HepG2 (cell line): ENCODE data around the gene ALDH1A2. TPM values are rescaled to one million over a fixed set of nuclear protein-coding genes. Genes with fewer than 3 reads are reported as not detected.

Source experiments
- ATAC-seq: fragments of 200-7000 bp; cut with Tn5 transposase; 3 replicates; pipeline ENCODE4 v1.9.1; 2020; ENCODE audit warnings: mild to moderate bottlenecking, moderate library complexity
- BruUV-seq: library from RNA; stranded (reverse); fragments of 400-500 nt; replicated peaks from 2 replicates; lab custom pipeline; 2021; lab: Mats Ljungman, UMichigan
- CTCF ChIA-PET: fragments of 300-600 bp; formaldehyde crosslinking; extraction: SDS; loops from one replicate; lab custom pipeline; 2021; ENCODE audit warnings: low total read pairs, inconsistent platforms, low intra/inter-chr PET ratio; lab: Yijun Ruan, JAX
- POLR2A ChIA-PET: fragments of 350-600 bp; sonication (Branson Sonifier 250); formaldehyde crosslinking; loops from one replicate; lab custom pipeline; 2020; ENCODE audit warnings: antibody characterized with exemption, inconsistent platforms; lab: Yijun Ruan, JAX
- DNase-seq: peaks from one replicate; pipeline ENCODE4 v3.0.0-alpha.2; 2015; ENCODE audit warnings: low spot score
- FAIRE-seq: peaks from 3 replicates; lab custom pipeline; 2011; peaks lifted over from hg19 to GRCh38; lab: Jason Lieb, UNC
- H2AFZ ChIP-seq: one replicate; pipeline ENCODE4 v1.6.1; 2011; ENCODE audit warnings: low read length, inconsistent platforms
- H3K27ac ChIP-seq: fragments of 300-600 bp; 3 replicates; pipeline ENCODE4 v1.8.0; 2011; ENCODE audit warnings: mixed run types, mild to moderate bottlenecking, mixed read lengths, low read length, inconsistent platforms; ENCODE audit not compliant: insufficient read depth; ENCODE audit errors: extremely low read length
- H3K27me3 ChIP-seq, 2 experiments: fragments of 200-600 bp in 1 of 2; 2 replicates in 1 of 2; 3 replicates in 1 of 2; pipeline versions ENCODE4 v1.6.0 to v1.8.0; 2011; ENCODE audit warnings: low read length in 2 of 2, mild to moderate bottlenecking in 2 of 2, moderate library complexity in 2 of 2, inconsistent platforms in 1 of 2; ENCODE audit not compliant: insufficient read depth in 2 of 2, control insufficient read depth in 1 of 2
- H3K36me3 ChIP-seq, 2 experiments: fragments of 200-600 bp in 1 of 2; replicated peaks in 1 of 2; 2 replicates in 1 of 2; 3 replicates in 1 of 2; pipeline versions ENCODE4 v1.5.1 to v1.8.0; 2011; ENCODE audit warnings: low read length in 2 of 2, inconsistent platforms in 1 of 2; ENCODE audit not compliant: insufficient read depth in 2 of 2, control insufficient read depth in 1 of 2
- H3K4me1 ChIP-seq: 2 replicates; pipeline ENCODE4 v1.5.1; 2012; ENCODE audit warnings: low read length, inconsistent platforms; ENCODE audit not compliant: insufficient read depth
- H3K4me2 ChIP-seq: 2 replicates; pipeline ENCODE4 v1.6.0; 2011; ENCODE audit warnings: low read depth, low read length, inconsistent platforms
- H3K4me3 ChIP-seq, 3 experiments: fragments of 200-600 bp in 1 of 3; sonication (generic), shearing (Covaris generic) in 1 of 3; replicated peaks in 1 of 3; 2 replicates each; pipeline ENCODE4 v1.5.1; 2011 to 2016; ENCODE audit warnings: low read length in 3 of 3, inconsistent platforms in 2 of 3, low read depth in 2 of 3, mild to moderate bottlenecking in 2 of 3, control low read depth in 1 of 3, mixed read lengths in 1 of 3; ENCODE audit not compliant: insufficient read depth in 1 of 3
- H3K79me2 ChIP-seq: one replicate; pipeline ENCODE4 v1.6.1; 2011; ENCODE audit warnings: low read length, inconsistent platforms; ENCODE audit not compliant: insufficient read depth
- H3K9ac ChIP-seq: 2 replicates; pipeline ENCODE4 v1.6.0; 2011; ENCODE audit warnings: mild to moderate bottlenecking, low read depth, low read length, inconsistent platforms; ENCODE audit not compliant: insufficient read depth
- H3K9me3 ChIP-seq: 2 replicates; pipeline ENCODE4 v1.5.1; 2012; ENCODE audit warnings: mild to moderate bottlenecking, low read length
- H4K20me1 ChIP-seq: 2 replicates; pipeline ENCODE4 v1.6.0; 2011; ENCODE audit warnings: inconsistent platforms, mild to moderate bottlenecking, low read length, moderate library complexity; ENCODE audit not compliant: insufficient read depth
- ATF6 ChIP-seq: sonication (generic); formaldehyde crosslinking; conservative IDR thresholded peaks from 2 replicates; pipeline ENCODE4 v1.4.0; 2020; ENCODE audit warnings: missing genetic modification reagents
- ELF4 ChIP-seq: sonication (generic); formaldehyde crosslinking; IDR thresholded peaks from 2 replicates; pipeline ENCODE4 v1.5.0; 2020; ENCODE audit warnings: missing genetic modification reagents, mild to moderate bottlenecking, moderate library complexity, borderline replicate concordance
- IRF1 ChIP-seq: sonication (generic); formaldehyde crosslinking; IDR thresholded peaks from 2 replicates; pipeline ENCODE4 v1.4.0; 2020; ENCODE audit warnings: low read depth, mild to moderate bottlenecking, missing genetic modification reagents
- JUN ChIP-seq: sonication (generic); formaldehyde crosslinking; IDR thresholded peaks from 2 replicates; pipeline ENCODE4 v1.4.0; 2020; ENCODE audit warnings: mild to moderate bottlenecking, missing genetic modification reagents
- MAFF ChIP-seq: IDR thresholded peaks from 2 replicates; pipeline ENCODE4 v1.6.1; 2011; ENCODE audit warnings: low read depth, low read length, improper control_type of control experiment
- MAFK ChIP-seq, 2 experiments: IDR thresholded peaks in 1 of 2; conservative IDR thresholded peaks in 1 of 2; 2 replicates each; pipeline ENCODE4 v1.6.1; 2011; ENCODE audit warnings: improper control_type of control experiment in 2 of 2, low read length in 2 of 2
- MEF2D ChIP-seq: sonication (generic); formaldehyde crosslinking; IDR thresholded peaks from 2 replicates; pipeline ENCODE4 v1.5.1; 2020; ENCODE audit warnings: mild to moderate bottlenecking, missing genetic modification reagents
- TARDBP ChIP-seq: sonication (generic); formaldehyde crosslinking; IDR thresholded peaks from 2 replicates; pipeline ENCODE4 v1.8.0; 2022; ENCODE audit warnings: mild to moderate bottlenecking, missing genetic modification reagents
- ZNF354B ChIP-seq: sonication (generic); formaldehyde crosslinking; IDR thresholded peaks from 2 replicates; pipeline ENCODE4 v1.8.0; 2022; ENCODE audit warnings: mild to moderate bottlenecking, missing genetic modification reagents
- ZNF660 ChIP-seq: sonication (generic); formaldehyde crosslinking; IDR thresholded peaks from 2 replicates; pipeline ENCODE4 v1.5.1; 2020; ENCODE audit warnings: mild to moderate bottlenecking, low read depth, missing genetic modification reagents, borderline replicate concordance
- WGBS: methylation state at CpG from one replicate; pipeline ENCODE4 v1.1.6; 2017; ENCODE audit warnings: low lambda C conversion rate; 5-methylcytosine and 5-hydroxymethylcytosine counted together
- in situ Hi-C: cut with HindIII; loops from 2 replicates; pipeline ENCODE4 v1.10.0; 2017; ENCODE audit warnings: low pct_unique_long_range_greater_than_20kb; ENCODE audit not compliant: extremely low pct_ligation_motif_present
- intact Hi-C: fragments of 100-400 bp; cut with micrococcal nuclease; formaldehyde crosslinking; loops from one replicate; pipeline ENCODE4 v1.10.0; 2022; ENCODE audit not compliant: unreplicated experiment
- polyA plus RNA-seq, 8 experiments: library from polyadenylated mRNA; depleted of rRNA in 3 of 8; stranded (reverse) in 7 of 8; unstranded in 1 of 8; fragments of >200 nt; fragmentation: Illumina TruSeq in 4 of 8; extraction: Trizol in 4 of 8; gene quantifications; 2 replicates each; pipeline versions ENCODE4 v1.2.1 to v1.2.3, GENCODE V29; 2011 to 2016; ENCODE audit warnings: low read depth in 4 of 8, missing spikeins in 1 of 8, mixed read lengths in 1 of 8; ENCODE audit not compliant: insufficient read depth in 1 of 8
- total RNA-seq, 5 experiments: library from RNA; depleted of rRNA; stranded (reverse); fragments of >200 nt; fragmentation: Illumina TruSeq; extraction: Trizol; gene quantifications; 2 replicates each; pipeline ENCODE4 v1.2.3, GENCODE V29; 2016; ENCODE audit warnings: low read depth in 1 of 5

The ALDH1A2 gene
- total and polyA plus RNA-seq, 2 of the 13 experiments (the other 11 are each of a cell fraction or from before 2014, with no cell fraction given) = 0.64 to 0.90 TPM

- no peak for DNase-seq
- Histone ChIP-seq H3K27me3 (peaks cover 0 to 7% of the 10 kb centered on the region in 2 experiments; a peak in 1 of 5 replicates), H3K36me3 (no peaks in the 10 kb centered on the region), H3K79me2 (no peaks in the 10 kb centered on the region), H3K9me3 (no peaks in the 10 kb centered on the region), H3K27ac (no peak overlapping the region), H3K4me1 (no peaks in the 10 kb centered on the region), H3K4me2 (no peak overlapping the region), H2AFZ (no peak overlapping the region), H4K20me1 (no peaks in the 10 kb centered on the region), H3K9ac (no peak overlapping the region), H3K4me3 (no peak overlapping the region)
- FAIRE-seq = no peak
- no TSS peak for BruUV-seq
- ATAC-seq = no peak
- intact Hi-C loops = no loop called here
- WGBS = 9% methylated on average over 4 of the region's 4 CpGs
- POLR2A ChIA-PET = no interaction called here
- in situ Hi-C loops = no loop called here
- 0 out of 2 replicates have a peak, but pooled peaks have one; percentile 38 for TF ChIP-seq MAFF
- TF ChIP-seq ZNF354B (CRISPR knock-in tag) = no peak
- TF ChIP-seq MAFK (conservative IDR thresholded peaks at IDR 0.05 in 1 of 2, IDR thresholded peaks at IDR 0.05 in 1 of 2; ENCODE audit: low read length in 2 of 2) = peak; percentile 28 to 57; a peak in 2 of 4 replicates
- no peak for TF ChIP-seq TARDBP
- CTCF ChIA-PET = no interaction called here
Measured at GRCh38 chr15:58053315-58054153, 12.0 kb downstream of the ALDH1A2 start.

- Histone ChIP-seq H3K27me3 (peaks cover 0 to 7% of the 10 kb centered on the region in 2 experiments; a peak in 1 of 5 replicates), H2AFZ (no peak overlapping the region), H4K20me1 (no peaks in the 10 kb centered on the region), H3K27ac (no peak overlapping the region), H3K79me2 (no peaks in the 10 kb centered on the region), H3K36me3 (no peaks in the 10 kb centered on the region), H3K4me2 (no peak overlapping the region), H3K4me3 (no peak overlapping the region), H3K4me1 (no peaks in the 10 kb centered on the region), H3K9me3 (no peaks in the 10 kb centered on the region), H3K9ac (no peak overlapping the region)
- POLR2A ChIA-PET = no interaction called here
- 50% methylated on average over 5 of the region's 5 CpGs for WGBS
- no peak for DNase-seq
- FAIRE-seq = no peak
- CTCF ChIA-PET = no interaction called here
- in situ Hi-C loops (no loop called here), intact Hi-C loops (no loop called here)
- no peak for ATAC-seq
- no TSS peak for BruUV-seq
- no peak for TF ChIP-seq IRF1 (CRISPR knock-in tag)
- TF ChIP-seq ZNF660 (CRISPR knock-in tag) = no peak
- no peak for TF ChIP-seq JUN (CRISPR knock-in tag)
- TF ChIP-seq MEF2D (CRISPR knock-in tag) = no peak
- no peak for TF ChIP-seq ELF4 (CRISPR knock-in tag)
- no peak for TF ChIP-seq ATF6 (CRISPR knock-in tag)
Measured at GRCh38 chr15:58052334-58052733, 13.2 kb downstream of the ALDH1A2 start.
